PC-9 (cell line): ENCODE results near the gene FMO2.

Experiments used
- EZH2 ChIP-seq: fragments of 200-600 bp; sonication (generic); IDR thresholded peaks from 2 replicates; pipeline ENCODE4 v1.8.0; 2017; ENCODE audit warnings: antibody characterized with exemption, low read depth
- TF ChIP-seq, protein P1 (sequence below): fragments of 200-600 bp; sonication (generic); conservative IDR thresholded peaks from 2 replicates; pipeline ENCODE4 v1.6.1; 2017; ENCODE audit warnings: mixed run types, antibody characterized with exemption, mild to moderate bottlenecking, moderate library complexity

- TF ChIP-seq, protein P1, sequence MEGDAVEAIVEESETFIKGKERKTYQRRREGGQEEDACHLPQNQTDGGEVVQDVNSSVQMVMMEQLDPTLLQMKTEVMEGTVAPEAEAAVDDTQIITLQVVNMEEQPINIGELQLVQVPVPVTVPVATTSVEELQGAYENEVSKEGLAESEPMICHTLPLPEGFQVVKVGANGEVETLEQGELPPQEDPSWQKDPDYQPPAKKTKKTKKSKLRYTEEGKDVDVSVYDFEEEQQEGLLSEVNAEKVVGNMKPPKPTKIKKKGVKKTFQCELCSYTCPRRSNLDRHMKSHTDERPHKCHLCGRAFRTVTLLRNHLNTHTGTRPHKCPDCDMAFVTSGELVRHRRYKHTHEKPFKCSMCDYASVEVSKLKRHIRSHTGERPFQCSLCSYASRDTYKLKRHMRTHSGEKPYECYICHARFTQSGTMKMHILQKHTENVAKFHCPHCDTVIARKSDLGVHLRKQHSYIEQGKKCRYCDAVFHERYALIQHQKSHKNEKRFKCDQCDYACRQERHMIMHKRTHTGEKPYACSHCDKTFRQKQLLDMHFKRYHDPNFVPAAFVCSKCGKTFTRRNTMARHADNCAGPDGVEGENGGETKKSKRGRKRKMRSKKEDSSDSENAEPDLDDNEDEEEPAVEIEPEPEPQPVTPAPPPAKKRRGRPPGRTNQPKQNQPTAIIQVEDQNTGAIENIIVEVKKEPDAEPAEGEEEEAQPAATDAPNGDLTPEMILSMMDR, result no peak
- no peak for TF ChIP-seq EZH2
These were observed 35.5 kb downstream of the FMO2 start for GRCh38 chr1:171220581-171221054.
